ENCODE data around the gene CASZ1. TPM values are rescaled to one million over a fixed set of nuclear protein-coding genes. Genes with fewer than 3 reads are reported as not detected.

The CASZ1 gene
- total RNA-seq, 3 donors from 2014 or later (not counting 1 experiment from before 2014, with no cell fraction given), result 55.9 to 83.0 (median 70.6) TPM

- Histone ChIP-seq H3K4me3 (ENCODE audit: low read length) (no peak overlapping the region), H3K36me3 (ENCODE audit: control insufficient read depth, insufficient read depth, low read length) (no peaks in the 10 kb centered on the region), H3K27me3 (ENCODE audit: control insufficient read depth, insufficient read depth, low read length) (no peaks in the 10 kb centered on the region), H3K9me3 (ENCODE audit: control insufficient read depth, insufficient read depth, low read length) (no peaks in the 10 kb centered on the region), H3K4me1 (ENCODE audit: control insufficient read depth, insufficient read depth, low read length) (no peaks in the 10 kb centered on the region), H3K27ac (ENCODE audit: low read length) (no peak overlapping the region)
- no peak overlapping the region for H3K4me3 Mint-ChIP-seq
- H3K27ac Mint-ChIP-seq, result no peak overlapping the region
- no peak for DNase-seq
- no peak for ATAC-seq
- WGBS (ENCODE audit: insufficient coverage), result 67% methylated on average over 15 of the region's 17 CpGs
- no peaks in the 10 kb centered on the region for H3K36me3 Mint-ChIP-seq
- no peaks in the 10 kb centered on the region for H3K4me1 Mint-ChIP-seq
- no peak for TF ChIP-seq CTCF (IDR thresholded peaks at IDR 0.05)
- H3K9me3 Mint-ChIP-seq, result no peaks in the 10 kb centered on the region
- intact Hi-C loops (cut with micrococcal nuclease), result no loop called here
- H3K27me3 Mint-ChIP-seq (ENCODE audit: low read depth in 2 of 2), result no peaks in the 10 kb centered on the region
Measured at GRCh38 chr1:10765734-10766478, 30.5 kb downstream of the CASZ1 start.

- WGBS (ENCODE audit: insufficient coverage), result 86% methylated on average over 13 of the region's 15 CpGs
- no peaks in the 10 kb centered on the region for H3K4me1 ChIP-seq (ENCODE audit: control insufficient read depth, insufficient read depth, low read length)
- no peak for TF ChIP-seq CTCF (IDR thresholded peaks at IDR 0.05)
- no peaks in the 10 kb centered on the region for H3K27me3 ChIP-seq (ENCODE audit: control insufficient read depth, insufficient read depth, low read length)
- no peaks in the 10 kb centered on the region for H3K36me3 ChIP-seq (ENCODE audit: control insufficient read depth, insufficient read depth, low read length)
- Mint-ChIP-seq H3K4me1 (no peaks in the 10 kb centered on the region), H3K27me3 (ENCODE audit: low read depth in 2 of 2) (no peaks in the 10 kb centered on the region), H3K4me3 (no peak overlapping the region), H3K9me3 (no peaks in the 10 kb centered on the region), H3K36me3 (no peaks in the 10 kb centered on the region), H3K27ac (no peak overlapping the region)
- DNase-seq, result no peak
- H3K4me3 ChIP-seq (ENCODE audit: low read length), result no peak overlapping the region
- no peak overlapping the region for H3K27ac ChIP-seq (ENCODE audit: low read length)
- no peak for ATAC-seq
- intact Hi-C loops (cut with micrococcal nuclease), result no loop called here
- H3K9me3 ChIP-seq (ENCODE audit: control insufficient read depth, insufficient read depth, low read length), result no peaks in the 10 kb centered on the region
Measured at GRCh38 chr1:10765304-10765703, 31.1 kb downstream of the CASZ1 start.

GRCh38 chr1:10764296-10764798 is 32.1 kb downstream of the CASZ1 start:
- intact Hi-C loops (cut with micrococcal nuclease), result no loop called here
- ATAC-seq (no peak), DNase-seq (no peak)
- WGBS (ENCODE audit: insufficient coverage), result 90% methylated on average over 6 of the region's 6 CpGs
- H3K27me3 Mint-ChIP-seq (ENCODE audit: low read depth in 2 of 2), result no peaks in the 10 kb centered on the region
- Histone ChIP-seq H3K9me3 (ENCODE audit: control insufficient read depth, insufficient read depth, low read length) (no peaks in the 10 kb centered on the region), H3K4me1 (ENCODE audit: control insufficient read depth, insufficient read depth, low read length) (no peaks in the 10 kb centered on the region), H3K27me3 (ENCODE audit: control insufficient read depth, insufficient read depth, low read length) (no peaks in the 10 kb centered on the region), H3K27ac (ENCODE audit: low read length) (no peak overlapping the region), H3K4me3 (ENCODE audit: low read length) (no peak overlapping the region), H3K36me3 (ENCODE audit: control insufficient read depth, insufficient read depth, low read length) (no peaks in the 10 kb centered on the region)
- no peak overlapping the region for H3K4me3 Mint-ChIP-seq
- no peaks in the 10 kb centered on the region for H3K9me3 Mint-ChIP-seq
- no peaks in the 10 kb centered on the region for H3K36me3 Mint-ChIP-seq
- no peaks in the 10 kb centered on the region for H3K4me1 Mint-ChIP-seq
- TF ChIP-seq CTCF (IDR thresholded peaks at IDR 0.05), result no peak
- H3K27ac Mint-ChIP-seq, result no peak overlapping the region

GRCh38 chr1:10762875-10763274 is 33.6 kb downstream of the CASZ1 start:
- Histone ChIP-seq H3K27ac (ENCODE audit: low read length) (no peak overlapping the region), H3K9me3 (ENCODE audit: control insufficient read depth, insufficient read depth, low read length) (no peaks in the 10 kb centered on the region), H3K36me3 (ENCODE audit: control insufficient read depth, insufficient read depth, low read length) (no peaks in the 10 kb centered on the region), H3K4me3 (ENCODE audit: low read length) (no peak overlapping the region), H3K4me1 (ENCODE audit: control insufficient read depth, insufficient read depth, low read length) (no peaks in the 10 kb centered on the region), H3K27me3 (ENCODE audit: control insufficient read depth, insufficient read depth, low read length) (no peaks in the 10 kb centered on the region)
- H3K9me3 Mint-ChIP-seq, result no peaks in the 10 kb centered on the region
- no peaks in the 10 kb centered on the region for H3K4me1 Mint-ChIP-seq
- intact Hi-C loops (cut with micrococcal nuclease), result no loop called here
- no peaks in the 10 kb centered on the region for H3K27me3 Mint-ChIP-seq (ENCODE audit: low read depth in 2 of 2)
- H3K4me3 Mint-ChIP-seq, result no peak overlapping the region
- no peak overlapping the region for H3K27ac Mint-ChIP-seq
- no peak for DNase-seq
- ATAC-seq, result no peak
- no peaks in the 10 kb centered on the region for H3K36me3 Mint-ChIP-seq
- TF ChIP-seq CTCF (IDR thresholded peaks at IDR 0.05), result no peak
- WGBS (ENCODE audit: insufficient coverage), result 87% methylated on average over 12 of the region's 12 CpGs
